Measurements from ENCODE around the gene TFPI2. TPM values are rescaled to one million over a fixed set of nuclear protein-coding genes. Genes with fewer than 3 reads are reported as not detected.

TFPI2 gene
- total RNA-seq (2022) = not detected in 2 replicates
- Bru-seq, nascent RNA = percentile 16 among the genes with signal in this experiment
- BruChase-seq, experiment 1, labeled RNA remaining after a 6-hour chase = percentile 28 among the genes with signal in this experiment
- BruChase-seq, experiment 2, labeled RNA remaining after a 2-hour chase = percentile 28 among the genes with signal in this experiment
- long read RNA-seq = 0 reads

- no TSS peak for BruUV-seq (replicated peaks)
- H3K27me3 Mint-ChIP-seq (ENCODE audit: insufficient read depth, unreplicated experiment) = no peaks in the 10 kb centered on the region
- peak within 1 kb of the TSS; percentile 35 for H3K4me3 Mint-ChIP-seq (ENCODE audit: unreplicated experiment)
- CTCF ChIA-PET = interaction anchor here (0.6 to 1.3 kb wide), 2 partner anchors 12 to 28 kb away, joined by 3 to 4 read pairs; no protein-coding TSS in a partner anchor
- intact Hi-C loops (cut with micrococcal nuclease) = loop anchor here (10.0 kb wide), 1 partner anchor 86 kb away; no protein-coding TSS in a partner anchor
- H3K27ac Mint-ChIP-seq (ENCODE audit: low read depth, unreplicated experiment) = no peak within 1 kb of the TSS
- H3K36me3 Mint-ChIP-seq (ENCODE audit: insufficient read depth, unreplicated experiment) = no peaks in the 10 kb centered on the region
- peak; percentile 42 for DNase-seq (ENCODE audit: unreplicated experiment)
- TF ChIP-seq CTCF (IDR thresholded peaks at IDR 0.05; ENCODE audit: unreplicated experiment) = no peak
- H3K9me3 Mint-ChIP-seq (ENCODE audit: unreplicated experiment) = no peaks in the 10 kb centered on the region
- no peaks in the 10 kb centered on the region for H3K4me1 Mint-ChIP-seq (ENCODE audit: insufficient read depth, unreplicated experiment)
- POLR2A ChIA-PET = no interaction called here
Observed at GRCh38 chr7:93890464-93891068, at the start of gene TFPI2. Gene TFPI2 (minus strand): TSS chr7:93890753. CDS start chr7:93890678, 75 bp downstream.

- intact Hi-C loops (cut with micrococcal nuclease) = no loop called here
- POLR2A ChIA-PET = interaction anchor here (0.7 kb wide), 1 partner anchor 14 kb away, joined by 4 read pairs; no protein-coding TSS in a partner anchor
- TF ChIP-seq CTCF (IDR thresholded peaks at IDR 0.05; ENCODE audit: unreplicated experiment) = no peak
- no peaks in the 10 kb centered on the region for H3K27me3 Mint-ChIP-seq (ENCODE audit: insufficient read depth, unreplicated experiment)
- peaks cover 8% of the 10 kb centered on the region for H3K9me3 Mint-ChIP-seq (ENCODE audit: unreplicated experiment)
- CTCF ChIA-PET = no interaction called here
- no peaks in the 10 kb centered on the region for H3K4me1 Mint-ChIP-seq (ENCODE audit: insufficient read depth, unreplicated experiment)
- BruUV-seq (replicated peaks) = no TSS peak
- no peak overlapping the region for H3K27ac Mint-ChIP-seq (ENCODE audit: low read depth, unreplicated experiment)
- peaks cover 4% of the 10 kb centered on the region for H3K36me3 Mint-ChIP-seq (ENCODE audit: insufficient read depth, unreplicated experiment)
- no peak for DNase-seq (ENCODE audit: unreplicated experiment)
- H3K4me3 Mint-ChIP-seq (ENCODE audit: unreplicated experiment) = no peak overlapping the region
Observed at GRCh38 chr7:93938293-93938692, 47.7 kb upstream of the TFPI2 start.

GRCh38 chr7:93937818-93938217 lies 47.3 kb upstream of the TFPI2 start:
- H3K4me1 Mint-ChIP-seq (ENCODE audit: insufficient read depth, unreplicated experiment) = no peaks in the 10 kb centered on the region
- POLR2A ChIA-PET = no interaction called here

More at GRCh38 chr7:93937818-93938217, 47.3 kb upstream of the TFPI2 start:
- no peak overlapping the region for H3K27ac Mint-ChIP-seq (ENCODE audit: low read depth, unreplicated experiment)
- intact Hi-C loops (cut with micrococcal nuclease) = no loop called here
- peaks cover 8% of the 10 kb centered on the region for H3K9me3 Mint-ChIP-seq (ENCODE audit: unreplicated experiment)
- BruUV-seq (replicated peaks) = no TSS peak
- peaks cover 4% of the 10 kb centered on the region for H3K36me3 Mint-ChIP-seq (ENCODE audit: insufficient read depth, unreplicated experiment)
- TF ChIP-seq CTCF (IDR thresholded peaks at IDR 0.05; ENCODE audit: unreplicated experiment) = no peak
- no peak overlapping the region for H3K4me3 Mint-ChIP-seq (ENCODE audit: unreplicated experiment)
- no peaks in the 10 kb centered on the region for H3K27me3 Mint-ChIP-seq (ENCODE audit: insufficient read depth, unreplicated experiment)
- DNase-seq (ENCODE audit: unreplicated experiment) = no peak
- CTCF ChIA-PET = no interaction called here
